ENCODE results near the gene VPREB3.

Gene VPREB3

GRCh38 chr22:23759566-23759965, 5.3 kb upstream of the VPREB3 start:
- no peak for TF ChIP-seq Cebpa-rat (IDR thresholded peaks at IDR 0.05)
- H3K4me2 ChIP-seq = no peak overlapping the region
- no peak overlapping the region for H3K4me3 ChIP-seq
- no peak overlapping the region for H3K9ac ChIP-seq
- no peaks in the 10 kb centered on the region for H3K9me3 ChIP-seq
- H3K27ac ChIP-seq = no peak overlapping the region
- peaks cover 8% of the 10 kb centered on the region for H3K36me3 ChIP-seq
- H4K20me1 ChIP-seq = peaks cover 16% of the 10 kb centered on the region
- H3K4me1 ChIP-seq = peaks cover 97% of the 10 kb centered on the region
- no peaks in the 10 kb centered on the region for H3K27me3 ChIP-seq

- peaks cover 75% of the 10 kb centered on the region for H3K4me1 ChIP-seq
- no peaks in the 10 kb centered on the region for H3K9me3 ChIP-seq
- H4K20me1 ChIP-seq = no peaks in the 10 kb centered on the region
- no peak overlapping the region for H3K4me3 ChIP-seq
- no peak for TF ChIP-seq Cebpa-rat (IDR thresholded peaks at IDR 0.05)
- H3K27ac ChIP-seq = peak overlapping the region; percentile 64
- H3K4me2 ChIP-seq = peak overlapping the region; percentile 99
- H3K27me3 ChIP-seq = no peaks in the 10 kb centered on the region
- H3K9ac ChIP-seq = peak overlapping the region; percentile 27; the same call in 1 of the 2 replicates
- no peaks in the 10 kb centered on the region for H3K36me3 ChIP-seq
Observed at GRCh38 chr22:23756891-23757290, 2.7 kb upstream of the VPREB3 start.

GRCh38 chr22:23755711-23756110, 1.5 kb upstream of the VPREB3 start:
- peak overlapping the region; percentile 99 for H3K4me2 ChIP-seq
- peak overlapping the region; percentile 99; the same call in 1 of the 2 replicates for H3K9ac ChIP-seq
- H3K4me3 ChIP-seq = no peak overlapping the region
- no peaks in the 10 kb centered on the region for H4K20me1 ChIP-seq
- H3K4me1 ChIP-seq = peaks cover 65% of the 10 kb centered on the region
- H3K9me3 ChIP-seq = no peaks in the 10 kb centered on the region
- H3K36me3 ChIP-seq = no peaks in the 10 kb centered on the region
- H3K27ac ChIP-seq = peak overlapping the region; percentile 100
- TF ChIP-seq Cebpa-rat (IDR thresholded peaks at IDR 0.05) = no peak
- no peaks in the 10 kb centered on the region for H3K27me3 ChIP-seq

GRCh38 chr22:23754980-23755636, 883 bp upstream of the VPREB3 start:
- H3K9me3 ChIP-seq = no peaks in the 10 kb centered on the region
- peak overlapping the region; percentile 83 for H3K4me3 ChIP-seq
- peak; percentile 49; the same call in 1 of the 2 replicates for TF ChIP-seq Cebpa-rat (IDR thresholded peaks at IDR 0.05)
- H3K27me3 ChIP-seq = no peaks in the 10 kb centered on the region
- peaks cover 61% of the 10 kb centered on the region for H3K4me1 ChIP-seq
- H3K27ac ChIP-seq = peak overlapping the region; percentile 100
- peak overlapping the region; percentile 99 for H3K4me2 ChIP-seq
- no peaks in the 10 kb centered on the region for H3K36me3 ChIP-seq
- no peaks in the 10 kb centered on the region for H4K20me1 ChIP-seq
- peak overlapping the region; percentile 99; the same call in 1 of the 2 replicates for H3K9ac ChIP-seq

- Histone ChIP-seq H3K4me2 (peak overlapping the region; percentile 99), H3K27me3 (no peaks in the 10 kb centered on the region), H3K4me3 (peak overlapping the region; percentile 83), H3K4me1 (peaks cover 63% of the 10 kb centered on the region), H3K9me3 (no peaks in the 10 kb centered on the region), H3K36me3 (peaks cover 1% of the 10 kb centered on the region; the same call in 1 of the 2 replicates), H4K20me1 (peaks cover 9% of the 10 kb centered on the region; the same call in 1 of the 2 replicates), H3K27ac (peak overlapping the region; percentile 100), H3K9ac (peak overlapping the region; percentile 99)
- TF ChIP-seq Cebpa-rat (IDR thresholded peaks at IDR 0.05) = no peak
Observed at GRCh38 chr22:23753385-23753784, 840 bp downstream of the VPREB3 start.

- Histone ChIP-seq H3K4me1 (peaks cover 63% of the 10 kb centered on the region), H3K4me3 (peak overlapping the region; percentile 83), H3K9me3 (no peaks in the 10 kb centered on the region), H3K4me2 (peak overlapping the region; percentile 99), H3K27ac (peak overlapping the region; percentile 100), H3K9ac (peak overlapping the region; percentile 99), H3K27me3 (no peaks in the 10 kb centered on the region), H3K36me3 (peaks cover 6% of the 10 kb centered on the region; the same call in 1 of the 2 replicates), H4K20me1 (peaks cover 15% of the 10 kb centered on the region; the same call in 1 of the 2 replicates)
- no peak for TF ChIP-seq Cebpa-rat (IDR thresholded peaks at IDR 0.05)
Observed at GRCh38 chr22:23752750-23753149, 1.5 kb downstream of the VPREB3 start.

- H3K36me3 ChIP-seq = peaks cover 12% of the 10 kb centered on the region
- peak overlapping the region; percentile 83 for H3K4me3 ChIP-seq
- no peaks in the 10 kb centered on the region for H3K9me3 ChIP-seq
- H3K27ac ChIP-seq = peak overlapping the region; percentile 100
- H3K4me1 ChIP-seq = peaks cover 63% of the 10 kb centered on the region
- no peaks in the 10 kb centered on the region for H3K27me3 ChIP-seq
- H4K20me1 ChIP-seq = peaks cover 18% of the 10 kb centered on the region; the same call in 1 of the 2 replicates
- peak overlapping the region; percentile 99 for H3K4me2 ChIP-seq
- no peak for TF ChIP-seq Cebpa-rat (IDR thresholded peaks at IDR 0.05)
- peak overlapping the region; percentile 99 for H3K9ac ChIP-seq
Observed at GRCh38 chr22:23752090-23752691, 2.0 kb downstream of the VPREB3 start.

- Histone ChIP-seq H3K9me3 (no peaks in the 10 kb centered on the region), H3K4me3 (peak overlapping the region; percentile 83), H3K27me3 (no peaks in the 10 kb centered on the region), H3K4me2 (peak overlapping the region; percentile 99), H3K36me3 (peaks cover 18% of the 10 kb centered on the region), H3K4me1 (peaks cover 63% of the 10 kb centered on the region), H3K27ac (peak overlapping the region; percentile 100), H4K20me1 (peaks cover 24% of the 10 kb centered on the region; the same call in 1 of the 2 replicates), H3K9ac (peak overlapping the region; percentile 99)
- TF ChIP-seq Cebpa-rat (IDR thresholded peaks at IDR 0.05) = no peak
Observed at GRCh38 chr22:23751441-23751996, 2.7 kb downstream of the VPREB3 start.

GRCh38 chr22:23750714-23751440, 3.3 kb downstream of the VPREB3 start, which contains the start of gene ZNF70:
Gene ZNF70 (minus strand): TSS chr22:23751112. CDS start chr22:23745140, 5,972 bp downstream.
- Histone ChIP-seq H3K36me3 (peaks cover 24% of the 10 kb centered on the region), H3K27ac (peak within 1 kb of the TSS; percentile 100), H3K4me1 (peaks cover 60% of the 10 kb centered on the region), H3K27me3 (no peaks in the 10 kb centered on the region), H3K4me2 (peak within 1 kb of the TSS; percentile 99), H3K4me3 (peak within 1 kb of the TSS; percentile 83), H3K9ac (peak within 1 kb of the TSS; percentile 99), H3K9me3 (no peaks in the 10 kb centered on the region), H4K20me1 (peaks cover 31% of the 10 kb centered on the region; the same call in 1 of the 2 replicates)
- no peak for TF ChIP-seq Cebpa-rat (IDR thresholded peaks at IDR 0.05)

All from BLaER1 (cell line).